Vagina (tissue), 2 donors: ENCODE results near the gene SLC2A1.

Source experiments
- CTCF ChIP-seq, 3 experiments: fragments of 450-650 bp in 2 of 3; fragments of 200-600 bp in 1 of 3; sonication (generic) in 1 of 3; IDR thresholded peaks; one replicate each; pipeline ENCODE4 v1.5.1; 2017 to 2019; ENCODE audit warnings: antibody characterized with exemption in 3 of 3, mild to moderate bottlenecking in 2 of 3, moderate library complexity in 2 of 3
- POLR2A ChIP-seq, 2 donors: fragments of 450-650 bp; IDR thresholded peaks; one replicate each; pipeline ENCODE4 v1.6.1; 2017; ENCODE audit warnings: antibody characterized with exemption in 2 of 2, mild to moderate bottlenecking in 2 of 2, moderate library complexity in 2 of 2
- POLR2AphosphoS5 ChIP-seq, 2 donors: sonication (generic); formaldehyde crosslinking; IDR thresholded peaks; one replicate each; pipeline ENCODE4 v1.9.0; 2017; ENCODE audit warnings: antibody characterized with exemption in 2 of 2, mild to moderate bottlenecking in 2 of 2, low read depth in 1 of 2; ENCODE audit not compliant: insufficient read depth in 1 of 2

DNA sequence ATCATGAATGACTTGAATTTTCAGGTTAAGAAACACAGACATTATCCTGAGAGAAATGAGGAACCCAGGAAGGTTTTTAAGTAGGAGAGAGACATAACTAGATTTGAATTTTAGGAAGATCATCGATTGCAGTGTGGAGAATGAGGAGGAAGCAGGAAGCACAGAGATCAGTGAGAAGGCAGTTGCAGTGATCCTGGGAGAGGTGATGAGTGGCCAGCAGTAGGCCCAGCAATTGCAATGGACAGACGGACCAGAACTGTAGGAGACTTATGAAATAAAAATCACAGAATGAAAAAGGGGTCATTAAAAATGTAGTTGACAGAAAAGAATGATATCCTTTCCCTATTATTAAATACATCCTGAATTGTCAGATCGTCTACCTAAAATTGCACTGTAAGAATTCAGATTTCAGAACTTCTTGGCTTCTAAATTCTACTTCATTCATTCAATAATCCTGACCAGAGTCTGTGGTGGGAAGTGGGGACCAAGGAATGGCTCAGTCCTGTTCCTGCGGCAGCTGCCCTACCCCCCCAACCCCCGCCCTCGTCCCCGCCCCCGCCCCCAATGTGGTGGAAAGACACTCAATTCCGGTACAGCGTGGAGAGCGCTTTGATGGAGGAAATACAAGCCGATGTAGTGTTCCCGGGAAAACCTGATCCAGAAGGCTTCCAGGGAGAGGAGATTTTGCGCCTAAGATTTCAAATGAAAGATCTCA is 35.1 kb downstream of the SLC2A1 start:
- TF ChIP-seq CTCF (IDR thresholded peaks at IDR 0.05) (no peak), POLR2A (IDR thresholded peaks at IDR 0.05) (no peak), POLR2AphosphoS5 (IDR thresholded peaks at IDR 0.05; ENCODE audit: insufficient read depth in 1 of 2, low read depth in 1 of 2) (no peak)
